ENCODE results near the gene UACA.

Gene UACA

GRCh38 chr15:70615435-70616310 lies 147.7 kb downstream of the UACA start:
- no peak overlapping the region; the same call in 1 of the 2 replicates for H3K27ac ChIP-seq
- TF ChIP-seq CTCF (conservative IDR thresholded peaks at IDR 0.05), result no peak

GRCh38 chr15:70614221-70614620 lies 149.1 kb downstream of the UACA start:
- H3K27ac ChIP-seq, result no peak overlapping the region
- no peak for TF ChIP-seq CTCF (conservative IDR thresholded peaks at IDR 0.05)

- H3K27ac ChIP-seq, result no peak overlapping the region
- TF ChIP-seq CTCF (conservative IDR thresholded peaks at IDR 0.05), result no peak
Observed at GRCh38 chr15:70613271-70613670, 150.1 kb downstream of the UACA start.

- no peak overlapping the region for H3K27ac ChIP-seq
- TF ChIP-seq CTCF (conservative IDR thresholded peaks at IDR 0.05), result no peak
Observed at GRCh38 chr15:70611286-70611685, 152.1 kb downstream of the UACA start.

- H3K27ac ChIP-seq, result no peak overlapping the region
- no peak for TF ChIP-seq CTCF (conservative IDR thresholded peaks at IDR 0.05)
Observed at GRCh38 chr15:70610541-70610940, 152.8 kb downstream of the UACA start.

- no peak for TF ChIP-seq CTCF (conservative IDR thresholded peaks at IDR 0.05)
- H3K27ac ChIP-seq, result no peak overlapping the region
Observed at GRCh38 chr15:70609889-70610288, 153.5 kb downstream of the UACA start.

GRCh38 chr15:70608144-70608543 lies 155.2 kb downstream of the UACA start:
- no peak overlapping the region for H3K27ac ChIP-seq
- no peak for TF ChIP-seq CTCF (conservative IDR thresholded peaks at IDR 0.05)

All from VCaP (cell line).